GM21360 (cell line): ENCODE data around the gene DNAJA3.
A peak's percentile ranks its signal among the peaks of the same experiment; 100 is the strongest.

Source experiments
- ATAC-seq: cut with Tn5 transposase; IDR thresholded peaks from one replicate; pipeline ENCODE4 v1.9.1; 2021; ENCODE audit warnings: mild to moderate bottlenecking, moderate library complexity; ENCODE audit not compliant: unreplicated experiment

Gene DNAJA3

DNA sequence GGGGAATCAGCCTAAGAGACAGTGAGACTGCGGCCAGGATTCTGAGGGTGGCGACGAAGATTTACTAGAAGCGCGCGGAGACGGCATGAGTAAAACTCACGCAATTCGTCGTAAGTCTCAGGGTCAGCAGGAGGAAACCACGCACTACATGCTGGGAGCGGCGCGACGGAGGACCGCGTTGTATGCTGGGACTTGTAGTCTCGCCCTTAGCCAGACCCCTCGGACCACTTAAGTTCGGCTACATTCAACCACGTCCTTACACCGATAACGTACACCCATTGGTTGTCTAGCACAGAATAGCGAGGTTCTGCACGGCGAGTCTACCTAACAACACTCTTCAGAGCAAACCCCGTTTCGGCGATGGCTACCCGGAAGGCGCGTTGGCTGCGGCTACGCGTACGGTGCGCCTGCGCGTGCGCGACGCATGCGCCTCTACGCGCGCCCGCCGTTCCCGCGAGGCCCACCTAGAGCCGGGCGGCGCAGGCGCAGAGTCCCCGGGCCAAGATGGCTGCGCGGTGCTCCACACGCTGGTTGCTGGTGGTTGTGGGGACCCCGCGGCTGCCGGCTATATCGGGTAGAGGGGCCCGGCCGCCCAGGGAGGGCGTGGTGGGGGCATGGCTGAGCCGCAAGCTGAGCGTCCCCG lies at the start of gene DNAJA3:
DNAJA3 (plus strand) TSS at position 491 of the 643 bp plus-strand sequence; CDS start at position 505, 14 bp downstream.
- peak; percentile 79 for ATAC-seq

DNA sequence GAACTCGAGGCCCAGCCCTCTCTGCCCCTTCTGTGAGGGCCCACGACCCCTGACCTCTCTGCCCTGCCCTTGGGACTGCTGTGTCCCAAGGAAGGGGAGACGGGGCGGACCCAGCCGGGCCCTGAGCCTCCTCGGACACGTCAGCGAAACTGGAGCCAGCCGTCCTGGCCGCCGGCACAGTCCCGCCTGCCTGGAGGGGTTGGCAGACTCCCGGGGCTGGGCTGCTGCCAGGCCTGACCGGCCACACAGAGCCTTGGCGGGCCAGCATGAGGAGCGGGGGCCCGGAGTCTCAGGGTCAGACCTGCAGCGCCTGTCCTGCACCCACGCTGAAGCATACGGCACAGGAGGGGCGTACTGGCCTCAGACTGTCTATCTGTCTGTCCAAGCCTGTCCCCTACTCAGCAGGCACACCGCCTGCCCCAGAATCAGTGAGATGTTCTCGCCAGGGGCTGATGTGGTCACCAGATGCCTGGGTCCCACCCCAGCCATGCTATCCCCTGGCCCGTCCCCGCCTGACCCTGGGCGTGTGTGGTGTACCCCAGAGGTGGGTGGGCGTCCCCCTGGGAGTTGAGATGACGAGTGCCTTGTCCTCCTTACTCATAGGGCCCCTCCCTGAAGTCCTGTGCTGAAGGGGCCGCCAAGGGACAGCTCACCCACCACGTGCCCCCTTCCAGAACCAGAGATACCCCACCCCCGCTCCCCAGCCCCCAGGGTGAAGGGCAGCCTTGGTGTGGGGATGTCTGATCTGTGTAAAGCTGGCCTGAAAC lies 49.4 kb upstream of the DNAJA3 start:
- ATAC-seq = no peak

DNA sequence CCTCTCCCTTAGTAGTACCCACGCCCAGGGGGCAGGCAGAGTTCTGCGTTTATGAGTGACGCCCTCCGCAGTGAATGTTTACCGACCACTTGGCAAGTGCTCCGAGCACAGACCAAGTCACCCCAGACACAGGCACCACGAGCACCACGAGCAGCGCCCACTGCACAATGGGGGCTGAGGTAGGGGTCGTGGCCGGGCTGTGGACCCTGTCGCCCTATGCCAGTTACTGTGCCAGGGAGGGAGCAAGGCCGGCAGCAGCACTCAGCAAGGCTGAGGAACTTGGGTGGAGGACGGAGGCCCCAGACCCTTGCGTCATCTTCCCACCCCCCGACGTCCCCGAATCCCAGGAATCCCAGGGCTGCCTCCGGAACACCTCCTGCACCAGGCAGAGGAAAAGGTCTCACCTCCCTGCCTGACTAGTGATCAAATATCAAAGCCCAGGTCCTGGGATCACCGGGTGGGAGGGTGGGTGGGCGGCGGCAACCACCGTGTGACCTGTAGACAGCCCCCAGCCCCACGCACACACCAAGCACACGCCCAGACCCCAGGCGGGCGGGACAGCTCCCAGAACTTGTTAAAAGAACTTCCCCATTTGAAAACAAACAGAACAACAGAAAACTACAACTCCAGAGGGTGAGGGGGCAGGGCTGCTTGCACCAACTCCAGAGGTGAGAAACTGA lies 48.6 kb upstream of the DNAJA3 start:
- ATAC-seq = no peak

GRCh38 chr16:4377573-4378154 lies 48.0 kb upstream of the DNAJA3 start:
- no peak for ATAC-seq

DNA sequence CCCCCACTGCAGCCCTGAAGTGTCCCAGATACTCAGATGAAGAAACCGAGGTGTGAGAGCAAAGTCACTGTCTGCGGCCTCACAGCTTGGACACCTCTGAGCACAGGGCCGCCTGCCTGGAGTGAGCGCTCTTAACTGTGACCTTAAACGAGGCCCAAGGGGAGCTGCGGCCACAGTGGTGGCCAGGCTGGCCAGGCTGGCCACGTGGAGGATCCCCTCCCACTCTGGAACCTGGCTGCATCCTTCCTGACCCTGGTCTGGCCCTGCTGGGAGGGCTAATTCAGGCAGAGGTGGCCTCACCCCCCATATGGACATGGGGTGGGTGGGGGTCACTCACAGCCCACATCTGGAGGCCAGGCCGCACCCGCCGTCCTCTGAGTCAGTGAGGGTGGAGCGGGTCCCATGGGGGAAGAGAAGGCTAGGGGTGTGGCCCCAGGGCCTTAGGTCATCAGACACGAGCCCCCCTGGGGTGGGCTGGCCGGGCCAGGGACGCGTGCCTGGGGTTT lies 47.5 kb upstream of the DNAJA3 start:
- no peak for ATAC-seq

GRCh38 chr16:4378999-4379690 lies 46.5 kb upstream of the DNAJA3 start:
- no peak for ATAC-seq

DNA sequence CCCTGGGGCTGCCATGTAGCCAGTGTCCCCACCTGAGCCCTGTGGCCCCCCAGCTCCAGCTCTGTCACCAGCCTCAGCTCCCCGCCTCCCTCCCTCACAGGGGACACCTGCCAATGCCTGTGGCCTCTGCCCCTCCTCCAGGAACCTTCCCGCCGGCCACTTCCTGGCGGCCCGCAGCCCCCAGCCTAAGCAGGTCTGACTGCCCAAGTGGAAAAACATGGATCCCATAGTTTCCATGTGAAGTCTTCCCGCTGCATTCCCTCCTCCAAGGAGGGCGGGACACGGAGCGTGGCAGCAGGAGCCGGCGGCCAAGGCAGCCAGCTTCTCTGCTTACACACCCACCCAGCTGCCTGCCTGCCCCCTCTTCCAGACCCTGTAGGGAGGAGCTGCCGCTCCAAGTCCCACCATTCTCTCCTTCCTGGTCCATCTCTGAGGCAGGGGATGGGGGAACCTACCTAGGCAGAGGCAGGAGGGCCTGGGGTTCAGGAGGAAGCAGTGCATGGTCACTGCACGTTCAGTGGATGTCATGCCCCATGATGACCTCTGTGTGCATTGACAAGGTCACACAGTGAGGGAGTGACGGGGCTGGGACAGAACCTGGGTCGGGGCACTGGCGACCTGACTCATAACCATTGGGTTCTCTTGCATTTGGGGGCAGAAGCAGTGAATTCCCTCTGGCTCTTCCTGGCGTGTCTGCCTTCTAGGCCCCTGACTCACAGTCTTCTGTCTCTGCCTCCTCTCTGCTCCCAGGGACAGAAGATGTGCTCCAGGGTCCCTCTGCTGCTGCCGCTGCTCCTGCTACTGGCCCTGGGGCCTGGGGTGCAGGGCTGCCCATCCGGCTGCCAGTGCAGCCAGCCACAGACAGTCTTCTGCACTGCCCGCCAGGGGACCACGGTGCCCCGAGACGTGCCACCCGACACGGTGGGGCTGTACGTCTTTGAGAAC lies 45.3 kb upstream of the DNAJA3 start:
- ATAC-seq = no peak

DNA sequence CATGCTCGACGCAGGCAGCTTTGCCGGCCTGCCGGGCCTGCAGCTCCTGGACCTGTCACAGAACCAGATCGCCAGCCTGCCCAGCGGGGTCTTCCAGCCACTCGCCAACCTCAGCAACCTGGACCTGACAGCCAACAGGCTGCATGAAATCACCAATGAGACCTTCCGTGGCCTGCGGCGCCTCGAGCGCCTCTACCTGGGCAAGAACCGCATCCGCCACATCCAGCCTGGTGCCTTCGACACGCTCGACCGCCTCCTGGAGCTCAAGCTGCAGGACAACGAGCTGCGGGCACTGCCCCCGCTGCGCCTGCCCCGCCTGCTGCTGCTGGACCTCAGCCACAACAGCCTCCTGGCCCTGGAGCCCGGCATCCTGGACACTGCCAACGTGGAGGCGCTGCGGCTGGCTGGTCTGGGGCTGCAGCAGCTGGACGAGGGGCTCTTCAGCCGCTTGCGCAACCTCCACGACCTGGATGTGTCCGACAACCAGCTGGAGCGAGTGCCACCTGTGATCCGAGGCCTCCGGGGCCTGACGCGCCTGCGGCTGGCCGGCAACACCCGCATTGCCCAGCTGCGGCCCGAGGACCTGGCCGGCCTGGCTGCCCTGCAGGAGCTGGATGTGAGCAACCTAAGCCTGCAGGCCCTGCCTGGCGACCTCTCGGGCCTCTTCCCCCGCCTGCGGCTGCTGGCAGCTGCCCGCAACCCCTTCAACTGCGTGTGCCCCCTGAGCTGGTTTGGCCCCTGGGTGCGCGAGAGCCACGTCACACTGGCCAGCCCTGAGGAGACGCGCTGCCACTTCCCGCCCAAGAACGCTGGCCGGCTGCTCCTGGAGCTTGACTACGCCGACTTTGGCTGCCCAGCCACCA lies 44.4 kb upstream of the DNAJA3 start:
- no peak for ATAC-seq

GRCh38 chr16:4381935-4382794 lies 43.5 kb upstream of the DNAJA3 start:
- no peak for ATAC-seq

DNA sequence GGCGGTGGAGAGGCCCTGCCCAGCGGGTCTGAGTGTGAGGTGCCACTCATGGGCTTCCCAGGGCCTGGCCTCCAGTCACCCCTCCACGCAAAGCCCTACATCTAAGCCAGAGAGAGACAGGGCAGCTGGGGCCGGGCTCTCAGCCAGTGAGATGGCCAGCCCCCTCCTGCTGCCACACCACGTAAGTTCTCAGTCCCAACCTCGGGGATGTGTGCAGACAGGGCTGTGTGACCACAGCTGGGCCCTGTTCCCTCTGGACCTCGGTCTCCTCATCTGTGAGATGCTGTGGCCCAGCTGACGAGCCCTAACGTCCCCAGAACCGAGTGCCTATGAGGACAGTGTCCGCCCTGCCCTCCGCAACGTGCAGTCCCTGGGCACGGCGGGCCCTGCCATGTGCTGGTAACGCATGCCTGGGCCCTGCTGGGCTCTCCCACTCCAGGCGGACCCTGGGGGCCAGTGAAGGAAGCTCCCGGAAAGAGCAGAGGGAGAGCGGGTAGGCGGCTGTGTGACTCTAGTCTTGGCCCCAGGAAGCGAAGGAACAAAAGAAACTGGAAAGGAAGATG lies 42.8 kb upstream of the DNAJA3 start:
- ATAC-seq = no peak

DNA sequence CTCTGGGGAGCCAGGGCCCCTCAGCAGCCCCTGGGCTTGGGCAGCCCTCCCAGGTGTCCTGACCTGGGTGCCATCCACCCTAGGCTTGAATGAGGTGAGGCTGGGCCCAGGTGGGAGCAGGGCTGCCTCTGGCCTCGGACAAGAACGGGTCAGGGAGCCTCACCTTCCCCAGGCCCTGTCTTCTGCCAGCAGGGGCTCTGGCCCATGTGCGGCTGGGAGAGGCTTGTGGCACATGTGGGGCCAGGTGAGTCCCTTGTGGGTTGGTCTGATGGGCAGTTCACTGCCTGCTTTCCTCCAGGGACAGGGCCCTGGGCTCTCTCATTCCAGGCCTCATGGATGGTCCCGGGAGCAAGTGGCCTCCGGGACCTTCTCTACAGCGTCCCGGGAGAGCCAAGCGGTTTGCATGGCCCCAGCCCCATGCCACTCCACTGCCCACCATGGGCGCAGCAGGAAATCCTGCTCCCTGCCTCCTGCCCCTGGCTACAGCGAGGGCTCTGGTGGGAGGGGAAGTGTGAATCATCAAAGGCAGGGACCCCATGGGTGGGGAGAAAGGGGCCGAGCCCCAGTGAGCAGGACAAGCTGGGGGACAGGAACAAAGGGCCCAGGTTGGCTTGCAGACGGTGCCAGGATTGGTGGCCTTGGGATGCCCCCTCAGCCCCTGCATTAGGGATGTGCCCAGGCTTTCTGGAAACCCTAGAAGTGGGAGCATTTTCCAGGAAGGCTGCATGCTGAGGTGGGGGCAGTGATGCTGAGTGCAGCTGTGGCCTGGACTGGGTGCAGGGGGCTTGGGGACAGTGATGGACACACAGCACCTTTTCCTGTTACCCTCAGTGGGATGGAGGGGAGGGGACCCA lies 41.9 kb upstream of the DNAJA3 start:
- ATAC-seq = no peak

DNA sequence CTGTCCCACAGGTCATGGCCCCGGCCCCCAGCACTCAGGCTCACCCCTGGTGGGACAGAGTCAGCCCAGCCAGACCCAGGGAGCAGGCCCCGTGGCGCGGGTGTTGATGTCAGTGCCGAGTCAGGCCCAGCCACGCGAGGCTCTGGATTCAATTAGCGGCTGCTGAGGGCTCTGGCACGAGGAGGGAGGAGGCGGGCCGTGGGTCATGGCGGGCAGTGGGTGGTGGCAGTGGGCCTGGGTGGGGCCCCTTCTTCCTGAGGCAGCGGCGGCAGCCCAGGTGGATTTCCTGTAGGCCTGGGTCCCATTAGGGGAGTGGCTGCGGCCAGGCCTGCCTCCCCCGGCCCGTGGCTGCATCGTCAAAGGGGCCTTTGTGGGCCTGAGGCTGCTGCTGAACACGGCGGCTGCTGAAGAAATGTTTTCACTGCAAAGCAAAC lies 41.1 kb upstream of the DNAJA3 start:
- ATAC-seq = no peak

DNA sequence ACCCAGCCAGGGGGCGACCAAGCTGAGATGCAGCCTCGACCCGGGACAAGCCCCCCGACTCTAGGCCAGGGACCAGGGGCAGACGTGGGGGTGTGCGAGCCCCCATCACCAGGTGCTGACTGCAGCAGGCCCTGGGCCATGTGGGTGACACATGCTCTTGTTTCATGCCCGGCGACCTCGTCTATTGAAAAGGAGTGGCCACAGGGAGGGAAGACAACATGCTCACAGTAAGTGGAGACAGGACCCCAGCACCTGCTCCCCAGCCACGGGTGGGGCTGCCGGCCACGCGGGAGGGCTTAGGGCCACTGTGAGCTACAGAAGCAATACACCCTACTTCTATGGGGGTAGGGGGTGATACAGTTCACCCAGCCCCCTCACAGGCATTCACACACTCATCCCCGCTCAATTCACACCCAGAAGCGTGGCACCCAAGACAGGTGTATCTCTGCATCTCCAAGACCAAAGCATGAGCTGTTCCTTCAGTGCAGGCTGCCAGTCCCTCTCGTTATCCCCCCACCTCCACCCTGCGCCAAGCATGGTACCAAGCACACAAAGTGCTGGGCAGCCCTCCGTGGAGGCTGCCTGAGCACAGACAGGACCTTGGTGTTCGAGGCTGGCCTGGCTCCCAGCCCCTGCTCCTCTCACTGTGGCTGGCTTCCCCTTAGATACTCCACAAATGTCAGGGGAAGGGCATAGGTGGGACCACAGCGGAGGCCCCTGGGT lies 40.4 kb upstream of the DNAJA3 start:
- no peak for ATAC-seq

DNA sequence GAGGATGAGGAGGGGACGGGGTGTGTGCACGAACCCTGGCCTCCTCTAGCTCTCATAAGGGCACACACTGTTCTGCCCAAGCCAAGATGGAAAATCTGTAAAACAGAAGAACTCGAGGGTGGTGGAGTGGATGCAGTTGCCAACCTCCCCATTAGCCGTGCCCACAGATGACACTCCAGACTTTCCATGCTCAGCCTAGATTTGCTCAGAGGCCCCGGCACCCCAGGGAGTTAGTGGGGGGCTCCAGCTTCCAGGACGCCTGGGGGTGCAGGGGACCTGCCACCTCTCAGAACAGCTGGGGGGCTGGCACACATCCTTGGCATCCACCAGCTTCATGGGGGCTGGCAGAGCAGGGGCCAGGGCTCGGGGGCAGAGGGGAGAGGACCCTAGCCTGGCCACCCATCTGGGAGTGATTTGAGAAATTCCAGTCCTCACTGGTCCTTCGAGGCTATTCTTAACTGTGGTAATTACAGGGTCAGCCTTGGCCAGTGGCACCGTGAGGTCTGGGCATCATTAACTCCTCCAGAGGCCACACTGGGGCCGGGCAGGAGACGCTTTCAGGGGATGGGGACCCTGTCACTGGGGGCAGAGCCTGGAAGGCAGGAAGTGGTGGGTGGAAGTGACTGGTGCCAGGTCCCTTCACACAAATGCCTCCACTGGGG lies 39.7 kb upstream of the DNAJA3 start:
- ATAC-seq = no peak

DNA sequence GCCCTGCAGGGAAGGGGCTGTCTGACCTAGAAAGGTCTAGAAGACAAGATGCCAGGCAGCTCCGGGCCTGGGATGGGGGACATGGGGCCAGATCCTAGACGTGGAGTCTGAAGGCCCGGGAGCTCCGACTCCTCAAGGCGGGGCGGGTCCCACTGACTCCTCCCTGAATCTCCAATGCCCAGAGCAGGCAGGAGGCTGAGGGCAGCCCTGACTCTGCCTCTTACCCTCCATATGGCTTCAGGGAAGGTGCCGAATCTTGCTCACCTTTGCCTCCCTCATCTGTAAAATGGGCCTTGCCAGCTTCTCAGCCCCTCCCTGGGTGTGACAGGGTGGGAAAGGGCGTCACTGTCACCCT lies 39.2 kb upstream of the DNAJA3 start:
- no peak for ATAC-seq
